HEK293 (cell line): ENCODE results near the gene DOCK4.
A peak's percentile ranks its signal among the peaks of the same experiment; 100 is the strongest.

ENCODE experiments used
- CTCF ChIA-PET: fragments of 350-600 bp; formaldehyde crosslinking; extraction: SDS; loops from one replicate; lab custom pipeline; 2021; ENCODE audit warnings: antibody characterized with exemption; lab: Yijun Ruan, JAX
- POLR2A ChIA-PET: fragments of 300-600 bp; formaldehyde crosslinking; extraction: SDS; loops from one replicate; lab custom pipeline; 2020; ENCODE audit warnings: antibody characterized with exemption, inconsistent platforms; lab: Yijun Ruan, JAX
- H3K27ac ChIP-seq: fragments of 200-500 bp; sonication (Bioruptor generic); 2 replicates; pipeline ENCODE4 v1.5.1; 2014; ENCODE audit warnings: low read depth, low read length, control low read depth, inconsistent platforms; ENCODE audit errors: extremely low read depth
- H3K36me3 ChIP-seq, 2 experiments: fragments of 200-500 bp in 1 of 2; sonication (Bioruptor generic) in 1 of 2; 1 replicate in 1 of 2; 2 replicates in 1 of 2; pipeline ENCODE4 v1.5.1; 2014 to 2017; ENCODE audit warnings: inconsistent platforms in 2 of 2, low read length in 2 of 2; ENCODE audit not compliant: control insufficient read depth in 2 of 2, insufficient read depth in 1 of 2
- H3K4me1 ChIP-seq: fragments of 200-500 bp; sonication (Bioruptor generic); 2 replicates; pipeline ENCODE4 v1.5.1; 2014; ENCODE audit warnings: mild to moderate bottlenecking, low read length, inconsistent platforms; ENCODE audit not compliant: control insufficient read depth, insufficient read depth
- H3K4me3 ChIP-seq: 2 replicates; pipeline ENCODE4 v1.5.1; 2011; ENCODE audit warnings: low read depth, mild to moderate bottlenecking, control low read depth, low read length, moderate library complexity
- H3K9me3 ChIP-seq: fragments of 200-500 bp; sonication (Bioruptor generic); 2 replicates; pipeline ENCODE4 v1.5.1; 2014; ENCODE audit warnings: low read depth, low read length, inconsistent platforms; ENCODE audit not compliant: control insufficient read depth, insufficient read depth
- SP3 ChIP-seq: fragments of 450-650 bp; formaldehyde crosslinking; IDR thresholded peaks from 2 replicates; pipeline ENCODE4 v1.5.1; 2016; ENCODE audit warnings: missing biosample characterization, missing genetic modification characterization
- TRIM28 ChIP-seq: IDR thresholded peaks from 2 replicates; pipeline ENCODE4 v1.6.1; 2011; ENCODE audit warnings: low read length, control low read depth, borderline replicate concordance
- YY2 ChIP-seq: fragments of 450-650 bp; formaldehyde crosslinking; IDR thresholded peaks from 2 replicates; pipeline ENCODE4 v1.5.1; 2016; ENCODE audit warnings: missing biosample characterization, missing genetic modification characterization
- ZBTB21 ChIP-seq: fragments of 450-650 bp; formaldehyde crosslinking; IDR thresholded peaks from 2 replicates; pipeline ENCODE4 v1.5.1; 2017; ENCODE audit warnings: missing biosample characterization, missing genetic modification characterization
- ZNF211 ChIP-seq: fragments of 450-650 bp; formaldehyde crosslinking; IDR thresholded peaks from 2 replicates; pipeline ENCODE4 v1.5.1; 2016; ENCODE audit warnings: low read depth, missing biosample characterization, missing genetic modification characterization
- ZNF221 ChIP-seq: fragments of 450-650 bp; formaldehyde crosslinking; IDR thresholded peaks from 2 replicates; pipeline ENCODE4 v1.5.1; 2017; ENCODE audit warnings: missing biosample characterization, missing genetic modification characterization, borderline replicate concordance
- ZNF248 ChIP-seq: fragments of 450-650 bp; formaldehyde crosslinking; IDR thresholded peaks from 2 replicates; pipeline ENCODE4 v1.5.1; 2017; ENCODE audit warnings: missing biosample characterization, missing genetic modification characterization
- ZNF311 ChIP-seq: fragments of 450-650 bp; formaldehyde crosslinking; IDR thresholded peaks from 2 replicates; pipeline ENCODE4 v1.5.1; 2017; ENCODE audit warnings: missing biosample characterization, missing genetic modification characterization, borderline replicate concordance
- ZNF501 ChIP-seq: fragments of 450-650 bp; formaldehyde crosslinking; IDR thresholded peaks from 2 replicates; pipeline ENCODE4 v1.5.1; 2016; ENCODE audit warnings: missing biosample characterization, missing genetic modification characterization
- ZNF514 ChIP-seq: fragments of 450-650 bp; formaldehyde crosslinking; IDR thresholded peaks from 2 replicates; pipeline ENCODE4 v1.5.1; 2016; ENCODE audit warnings: missing biosample characterization, missing genetic modification characterization
- ZNF530 ChIP-seq: fragments of 450-650 bp; formaldehyde crosslinking; IDR thresholded peaks from 2 replicates; pipeline ENCODE4 v1.5.1; 2016; ENCODE audit warnings: low read depth, missing biosample characterization, missing genetic modification characterization
- ZNF561 ChIP-seq: fragments of 450-650 bp; IDR thresholded peaks from 2 replicates; pipeline ENCODE4 v1.5.1; 2018; ENCODE audit warnings: missing biosample characterization, missing genetic modification characterization, borderline replicate concordance
- ZNF747 ChIP-seq: fragments of 450-650 bp; formaldehyde crosslinking; IDR thresholded peaks from 2 replicates; pipeline ENCODE4 v1.5.1; 2016; ENCODE audit warnings: missing biosample characterization, missing genetic modification characterization
- ZSCAN23 ChIP-seq: fragments of 450-650 bp; formaldehyde crosslinking; IDR thresholded peaks from 2 replicates; pipeline ENCODE4 v1.5.1; 2016; ENCODE audit warnings: missing biosample characterization, missing genetic modification characterization
- TF ChIP-seq, protein P1 (sequence below): fragments of 450-650 bp; formaldehyde crosslinking; IDR thresholded peaks from 2 replicates; pipeline ENCODE4 v1.5.1; 2016; ENCODE audit warnings: missing biosample characterization, missing genetic modification characterization
- TF ChIP-seq, protein P2 (sequence below): fragments of 450-650 bp; formaldehyde crosslinking; IDR thresholded peaks from 2 replicates; pipeline ENCODE4 v1.5.1; 2016; ENCODE audit warnings: missing biosample characterization, missing genetic modification characterization
- TF ChIP-seq, protein P3 (sequence below): fragments of 450-650 bp; IDR thresholded peaks from 2 replicates; pipeline ENCODE4 v1.5.1; 2018; ENCODE audit warnings: missing biosample characterization, missing genetic modification characterization

The DOCK4 gene

DNA sequence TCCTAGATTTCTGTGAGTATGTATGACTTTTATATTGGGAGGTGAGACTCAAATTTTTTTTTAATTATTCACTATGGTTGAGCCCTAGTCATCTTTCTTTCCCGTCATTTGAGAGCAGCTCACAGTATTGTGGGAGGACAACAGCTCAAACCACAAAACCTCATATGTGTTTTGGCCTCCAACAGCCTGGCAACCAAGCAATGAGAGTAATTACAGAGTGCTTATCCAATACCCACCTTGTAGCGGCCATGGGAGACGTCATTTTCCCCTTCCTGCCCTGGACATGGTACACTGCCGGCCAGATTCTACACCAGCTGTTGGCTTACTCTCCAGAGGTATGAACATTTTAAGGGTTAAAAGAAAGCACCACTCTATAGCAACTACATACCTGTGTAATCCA, 49.1 kb downstream of the DOCK4 start (continued):
- TF ChIP-seq, protein P1, sequence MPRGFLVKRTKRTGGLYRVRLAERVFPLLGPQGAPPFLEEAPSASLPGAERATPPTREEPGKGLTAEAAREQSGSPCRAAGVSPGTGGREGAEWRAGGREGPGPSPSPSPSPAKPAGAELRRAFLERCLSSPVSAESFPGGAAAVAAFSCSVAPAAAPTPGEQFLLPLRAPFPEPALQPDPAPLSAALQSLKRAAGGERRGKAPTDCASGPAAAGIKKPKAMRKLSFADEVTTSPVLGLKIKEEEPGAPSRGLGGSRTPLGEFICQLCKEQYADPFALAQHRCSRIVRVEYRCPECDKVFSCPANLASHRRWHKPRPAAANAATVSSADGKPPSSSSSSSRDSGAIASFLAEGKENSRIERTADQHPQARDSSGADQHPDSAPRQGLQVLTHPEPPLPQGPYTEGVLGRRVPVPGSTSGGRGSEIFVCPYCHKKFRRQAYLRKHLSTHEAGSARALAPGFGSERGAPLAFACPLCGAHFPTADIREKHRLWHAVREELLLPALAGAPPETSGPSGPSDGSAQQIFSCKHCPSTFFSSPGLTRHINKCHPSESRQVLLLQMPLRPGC (tag by site-specific recombination): no peak
- TF ChIP-seq ZNF248 (tag by site-specific recombination) (no peak), ZNF211 (tag by site-specific recombination) (no peak), ZNF311 (no peak), ZBTB21 (tag by site-specific recombination) (peak; percentile 25; the same call in 1 of the 2 replicates)
- TF ChIP-seq, protein P2, sequence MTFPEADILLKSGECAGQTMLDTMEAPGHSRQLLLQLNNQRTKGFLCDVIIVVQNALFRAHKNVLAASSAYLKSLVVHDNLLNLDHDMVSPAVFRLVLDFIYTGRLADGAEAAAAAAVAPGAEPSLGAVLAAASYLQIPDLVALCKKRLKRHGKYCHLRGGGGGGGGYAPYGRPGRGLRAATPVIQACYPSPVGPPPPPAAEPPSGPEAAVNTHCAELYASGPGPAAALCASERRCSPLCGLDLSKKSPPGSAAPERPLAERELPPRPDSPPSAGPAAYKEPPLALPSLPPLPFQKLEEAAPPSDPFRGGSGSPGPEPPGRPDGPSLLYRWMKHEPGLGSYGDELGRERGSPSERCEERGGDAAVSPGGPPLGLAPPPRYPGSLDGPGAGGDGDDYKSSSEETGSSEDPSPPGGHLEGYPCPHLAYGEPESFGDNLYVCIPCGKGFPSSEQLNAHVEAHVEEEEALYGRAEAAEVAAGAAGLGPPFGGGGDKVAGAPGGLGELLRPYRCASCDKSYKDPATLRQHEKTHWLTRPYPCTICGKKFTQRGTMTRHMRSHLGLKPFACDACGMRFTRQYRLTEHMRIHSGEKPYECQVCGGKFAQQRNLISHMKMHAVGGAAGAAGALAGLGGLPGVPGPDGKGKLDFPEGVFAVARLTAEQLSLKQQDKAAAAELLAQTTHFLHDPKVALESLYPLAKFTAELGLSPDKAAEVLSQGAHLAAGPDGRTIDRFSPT (tag by site-specific recombination): no peak
- TF ChIP-seq, protein P3, sequence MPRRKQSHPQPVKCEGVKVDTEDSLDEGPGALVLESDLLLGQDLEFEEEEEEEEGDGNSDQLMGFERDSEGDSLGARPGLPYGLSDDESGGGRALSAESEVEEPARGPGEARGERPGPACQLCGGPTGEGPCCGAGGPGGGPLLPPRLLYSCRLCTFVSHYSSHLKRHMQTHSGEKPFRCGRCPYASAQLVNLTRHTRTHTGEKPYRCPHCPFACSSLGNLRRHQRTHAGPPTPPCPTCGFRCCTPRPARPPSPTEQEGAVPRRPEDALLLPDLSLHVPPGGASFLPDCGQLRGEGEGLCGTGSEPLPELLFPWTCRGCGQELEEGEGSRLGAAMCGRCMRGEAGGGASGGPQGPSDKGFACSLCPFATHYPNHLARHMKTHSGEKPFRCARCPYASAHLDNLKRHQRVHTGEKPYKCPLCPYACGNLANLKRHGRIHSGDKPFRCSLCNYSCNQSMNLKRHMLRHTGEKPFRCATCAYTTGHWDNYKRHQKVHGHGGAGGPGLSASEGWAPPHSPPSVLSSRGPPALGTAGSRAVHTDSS (tag by site-specific recombination): no peak

DNA sequence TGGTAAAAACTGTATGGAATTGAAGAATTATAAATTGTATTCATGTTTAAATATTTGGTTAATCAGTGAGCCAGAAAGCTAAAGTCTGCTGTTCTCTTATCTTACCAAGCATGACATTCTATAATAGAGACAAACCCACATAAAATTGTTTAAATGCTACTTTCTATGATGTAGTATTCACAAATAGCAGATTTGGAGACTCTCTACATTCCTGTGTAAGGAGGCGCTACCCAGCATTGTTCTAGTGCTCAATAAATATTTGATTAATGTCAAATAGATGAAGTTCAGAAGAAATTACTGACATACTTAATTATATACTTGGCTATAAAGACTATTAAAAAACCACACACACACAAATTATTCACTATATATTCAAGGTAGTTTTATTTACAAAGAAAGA, 49.8 kb downstream of the DOCK4 start:
- ChIA-PET CTCF (interaction anchor here (1.2 kb wide), 1 partner anchor 20 kb away, joined by 3 read pairs; no protein-coding TSS in a partner anchor), POLR2A (no interaction called here)
- Histone ChIP-seq H3K27ac (no peak overlapping the region), H3K4me3 (no peak overlapping the region), H3K9me3 (no peaks in the 10 kb centered on the region)
- TF ChIP-seq ZNF530: no peak
- no peak for TF ChIP-seq YY2 (tag by site-specific recombination)
- no peak for TF ChIP-seq ZNF561 (tag by site-specific recombination)
- no peak for TF ChIP-seq ZNF747
- TF ChIP-seq, all 188 proteins: peak for 0
- Histone ChIP-seq H3K36me3 (no peaks in the 10 kb centered on the region), H3K4me1 (peaks cover 19% of the 10 kb centered on the region)

DNA sequence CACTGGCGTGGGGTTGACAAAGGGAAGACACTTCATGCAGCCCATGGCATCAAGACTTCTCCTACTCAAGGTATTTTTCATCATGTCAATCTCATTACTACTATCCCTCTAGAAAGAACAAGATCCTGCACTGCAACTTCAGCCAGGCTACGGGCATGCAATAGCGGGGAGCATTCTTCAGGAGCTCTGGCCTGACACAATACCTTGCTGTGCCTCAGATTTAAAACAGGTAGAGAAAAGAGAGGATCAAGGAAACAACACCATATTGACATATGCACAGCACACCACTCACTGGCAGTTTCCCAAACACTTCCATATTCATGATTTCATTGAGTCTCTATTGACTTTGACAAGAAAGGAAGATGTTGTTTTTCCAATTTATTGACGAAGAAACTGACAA, 51.5 kb downstream of the DOCK4 start:
- Histone ChIP-seq H3K4me1 (peaks cover 17% of the 10 kb centered on the region), H3K4me3 (no peak overlapping the region), H3K36me3 (no peaks in the 10 kb centered on the region), H3K9me3 (no peaks in the 10 kb centered on the region), H3K27ac (no peak overlapping the region)
- POLR2A ChIA-PET: no interaction called here
- TF ChIP-seq SP3 (tag by site-specific recombination) (no peak), ZNF248 (tag by site-specific recombination) (no peak), ZNF221 (no peak), ZSCAN23 (tag by site-specific recombination) (no peak), ZNF501 (no peak), TRIM28 (no peak), ZNF514 (tag by site-specific recombination) (no peak)
- TF ChIP-seq, protein P2 (tag by site-specific recombination): no peak
- CTCF ChIA-PET: interaction anchor here (1.6 kb wide), 1 partner anchor 392 kb away, joined by 3 read pairs; no protein-coding TSS in a partner anchor
